ENCODE measurements around the gene NUDCD2.

DNA sequence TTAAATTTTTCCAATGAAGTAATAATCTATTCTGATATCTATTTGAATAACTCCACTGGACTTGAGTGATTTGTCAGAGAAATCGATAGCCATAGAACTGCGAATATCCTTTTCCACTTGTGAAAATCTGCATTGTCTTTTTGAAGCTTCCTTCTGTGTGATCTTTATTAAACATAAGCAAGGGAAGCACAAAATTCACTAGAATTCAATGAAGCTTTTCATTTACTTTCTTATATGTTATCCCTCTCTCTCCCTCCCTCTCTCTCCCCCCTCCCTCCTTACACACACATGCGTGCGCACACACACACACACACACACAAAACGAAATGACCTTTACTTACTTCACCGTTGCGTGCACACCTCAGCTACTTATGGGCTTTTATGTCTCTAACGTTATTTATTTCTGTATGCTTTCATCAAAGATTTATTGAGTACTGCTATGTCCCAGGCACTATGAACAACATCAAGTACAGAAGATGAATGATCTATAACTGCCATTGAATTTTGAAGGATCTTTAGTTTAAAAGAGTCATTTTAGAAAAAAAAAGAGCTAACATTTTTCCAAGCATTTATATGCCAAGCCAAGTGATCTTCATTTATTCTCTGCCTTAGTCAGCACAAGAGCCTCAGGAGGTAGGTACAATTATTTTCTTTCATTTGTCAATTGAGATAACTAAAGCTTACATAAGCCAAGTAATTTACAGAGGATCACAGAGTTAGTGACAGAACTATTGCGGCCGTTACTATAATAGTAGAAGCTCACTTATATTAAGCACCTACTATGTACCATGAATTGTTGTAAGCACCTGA, 55.3 kb downstream of the NUDCD2 start:
- TF ChIP-seq ZNF23 (CRISPR knock-in tag; IDR thresholded peaks at IDR 0.05) (no peak), CHD2 (IDR thresholded peaks at IDR 0.05; ENCODE audit: low read depth, low read length) (no peak), RBM14 (IDR thresholded peaks at IDR 0.05; ENCODE audit: borderline replicate concordance, insufficient read depth, low read depth, low read length) (no peak), POLR2AphosphoS5 (IDR thresholded peaks at IDR 0.05; ENCODE audit: control insufficient read depth, insufficient read depth, low read depth, low read length) (no peak), ZNF121 (CRISPR knock-in tag; conservative IDR thresholded peaks at IDR 0.05) (no peak), XRCC3 (IDR thresholded peaks at IDR 0.05) (no peak), EZH2 (IDR thresholded peaks at IDR 0.05; ENCODE audit: borderline replicate concordance, low read depth, low read length) (no peak)
- TF ChIP-seq, protein P1, sequence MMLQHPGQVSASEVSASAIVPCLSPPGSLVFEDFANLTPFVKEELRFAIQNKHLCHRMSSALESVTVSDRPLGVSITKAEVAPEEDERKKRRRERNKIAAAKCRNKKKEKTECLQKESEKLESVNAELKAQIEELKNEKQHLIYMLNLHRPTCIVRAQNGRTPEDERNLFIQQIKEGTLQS (IDR thresholded peaks at IDR 0.05): no peak
- TF ChIP-seq, protein P1 (CRISPR knock-in tag; conservative IDR thresholded peaks at IDR 0.05): no peak
- TF ChIP-seq, protein P2, sequence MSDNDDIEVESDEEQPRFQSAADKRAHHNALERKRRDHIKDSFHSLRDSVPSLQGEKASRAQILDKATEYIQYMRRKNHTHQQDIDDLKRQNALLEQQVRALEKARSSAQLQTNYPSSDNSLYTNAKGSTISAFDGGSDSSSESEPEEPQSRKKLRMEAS (CRISPR knock-in tag; IDR thresholded peaks at IDR 0.05): no peak
- TF ChIP-seq, protein P3, sequence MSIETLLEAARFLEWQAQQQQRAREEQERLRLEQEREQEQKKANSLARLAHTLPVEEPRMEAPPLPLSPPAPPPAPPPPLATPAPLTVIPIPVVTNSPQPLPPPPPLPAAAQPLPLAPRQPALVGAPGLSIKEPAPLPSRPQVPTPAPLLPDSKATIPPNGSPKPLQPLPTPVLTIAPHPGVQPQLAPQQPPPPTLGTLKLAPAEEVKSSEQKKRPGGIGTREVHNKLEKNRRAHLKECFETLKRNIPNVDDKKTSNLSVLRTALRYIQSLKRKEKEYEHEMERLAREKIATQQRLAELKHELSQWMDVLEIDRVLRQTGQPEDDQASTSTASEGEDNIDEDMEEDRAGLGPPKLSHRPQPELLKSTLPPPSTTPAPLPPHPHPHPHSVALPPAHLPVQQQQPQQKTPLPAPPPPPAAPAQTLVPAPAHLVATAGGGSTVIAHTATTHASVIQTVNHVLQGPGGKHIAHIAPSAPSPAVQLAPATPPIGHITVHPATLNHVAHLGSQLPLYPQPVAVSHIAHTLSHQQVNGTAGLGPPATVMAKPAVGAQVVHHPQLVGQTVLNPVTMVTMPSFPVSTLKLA (conservative IDR thresholded peaks at IDR 0.05): no peak
- TF ChIP-seq, protein P4, sequence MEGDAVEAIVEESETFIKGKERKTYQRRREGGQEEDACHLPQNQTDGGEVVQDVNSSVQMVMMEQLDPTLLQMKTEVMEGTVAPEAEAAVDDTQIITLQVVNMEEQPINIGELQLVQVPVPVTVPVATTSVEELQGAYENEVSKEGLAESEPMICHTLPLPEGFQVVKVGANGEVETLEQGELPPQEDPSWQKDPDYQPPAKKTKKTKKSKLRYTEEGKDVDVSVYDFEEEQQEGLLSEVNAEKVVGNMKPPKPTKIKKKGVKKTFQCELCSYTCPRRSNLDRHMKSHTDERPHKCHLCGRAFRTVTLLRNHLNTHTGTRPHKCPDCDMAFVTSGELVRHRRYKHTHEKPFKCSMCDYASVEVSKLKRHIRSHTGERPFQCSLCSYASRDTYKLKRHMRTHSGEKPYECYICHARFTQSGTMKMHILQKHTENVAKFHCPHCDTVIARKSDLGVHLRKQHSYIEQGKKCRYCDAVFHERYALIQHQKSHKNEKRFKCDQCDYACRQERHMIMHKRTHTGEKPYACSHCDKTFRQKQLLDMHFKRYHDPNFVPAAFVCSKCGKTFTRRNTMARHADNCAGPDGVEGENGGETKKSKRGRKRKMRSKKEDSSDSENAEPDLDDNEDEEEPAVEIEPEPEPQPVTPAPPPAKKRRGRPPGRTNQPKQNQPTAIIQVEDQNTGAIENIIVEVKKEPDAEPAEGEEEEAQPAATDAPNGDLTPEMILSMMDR (IDR thresholded peaks at IDR 0.05 in 2 of 3, conservative IDR thresholded peaks at IDR 0.05 in 1 of 3; ENCODE audit: insufficient read depth in 2 of 3, low read depth in 1 of 3, low read length in 3 of 3): no peak
- TF ChIP-seq, protein P5, sequence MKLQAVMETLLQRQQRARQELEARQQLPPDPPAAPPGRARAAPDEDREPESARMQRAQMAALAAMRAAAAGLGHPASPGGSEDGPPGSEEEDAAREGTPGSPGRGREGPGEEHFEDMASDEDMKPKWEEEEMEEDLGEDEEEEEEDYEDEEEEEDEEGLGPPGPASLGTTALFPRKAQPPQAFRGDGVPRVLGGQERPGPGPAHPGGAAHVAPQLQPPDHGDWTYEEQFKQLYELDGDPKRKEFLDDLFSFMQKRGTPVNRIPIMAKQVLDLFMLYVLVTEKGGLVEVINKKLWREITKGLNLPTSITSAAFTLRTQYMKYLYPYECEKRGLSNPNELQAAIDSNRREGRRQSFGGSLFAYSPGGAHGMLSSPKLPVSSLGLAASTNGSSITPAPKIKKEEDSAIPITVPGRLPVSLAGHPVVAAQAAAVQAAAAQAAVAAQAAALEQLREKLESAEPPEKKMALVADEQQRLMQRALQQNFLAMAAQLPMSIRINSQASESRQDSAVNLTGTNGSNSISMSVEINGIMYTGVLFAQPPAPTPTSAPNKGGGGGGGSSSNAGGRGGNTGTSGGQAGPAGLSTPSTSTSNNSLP (IDR thresholded peaks at IDR 0.05; ENCODE audit: borderline replicate concordance, low read depth, low read length): no peak

Data from K562 (cell line).